DND-41 (cell line): Measurements from ENCODE around the gene LRRC58.

Source experiments
- ATAC-seq: fragments of 200-7000 bp; cut with Tn5 transposase; 3 replicates; pipeline ENCODE4 v1.9.1; 2021; ENCODE audit warnings: low read depth; ENCODE audit not compliant: insufficient read depth
- DNase-seq: peaks from one replicate; pipeline ENCODE4 v3.0.0-alpha.2; 2020
- H2AFZ ChIP-seq: 2 replicates; pipeline ENCODE4 v1.6.0; 2012; ENCODE audit warnings: low read depth, low read length
- H3K27ac ChIP-seq: 2 replicates; pipeline ENCODE4 v1.5.1; 2012; ENCODE audit warnings: low read length, inconsistent platforms
- H3K27me3 ChIP-seq: fragments of 200-600 bp; sonication (generic); 2 replicates; pipeline ENCODE4 v1.6.0; 2012; ENCODE audit warnings: low read length, mild to moderate bottlenecking, inconsistent platforms; ENCODE audit not compliant: insufficient read depth, poor library complexity
- H3K36me3 ChIP-seq: 2 replicates; pipeline ENCODE4 v1.5.1; 2012; ENCODE audit warnings: low read length, inconsistent platforms; ENCODE audit not compliant: insufficient read depth
- H3K4me1 ChIP-seq: 2 replicates; pipeline ENCODE4 v1.5.1; 2012; ENCODE audit warnings: mild to moderate bottlenecking, low read length; ENCODE audit not compliant: insufficient read depth
- H3K4me2 ChIP-seq: 2 replicates; pipeline ENCODE4 v1.6.0; 2012; ENCODE audit warnings: mild to moderate bottlenecking, moderate library complexity, low read length, inconsistent platforms; ENCODE audit not compliant: insufficient read depth
- H3K4me3 ChIP-seq, 2 experiments: fragments of 200-600 bp in 1 of 2; shearing (Covaris generic) in 1 of 2; 2 replicates each; pipeline ENCODE4 v1.5.1; 2012 to 2016; ENCODE audit warnings: inconsistent platforms in 2 of 2, low read length in 2 of 2, mild to moderate bottlenecking in 2 of 2, low read depth in 1 of 2, moderate library complexity in 1 of 2
- H3K79me2 ChIP-seq: 2 replicates; pipeline ENCODE4 v1.6.0; 2012; ENCODE audit warnings: low read length, inconsistent platforms; ENCODE audit not compliant: insufficient read depth
- H3K9ac ChIP-seq: 2 replicates; pipeline ENCODE4 v1.6.0; 2012; ENCODE audit warnings: low read depth, mild to moderate bottlenecking, inconsistent platforms, low read length, moderate library complexity
- H3K9me3 ChIP-seq: 2 replicates; pipeline ENCODE4 v1.5.1; 2012; ENCODE audit warnings: low read length, moderate library complexity, mild to moderate bottlenecking, inconsistent platforms; ENCODE audit not compliant: insufficient read depth, severe bottlenecking
- H4K20me1 ChIP-seq: 2 replicates; pipeline ENCODE4 v1.6.0; 2012; ENCODE audit warnings: low read length; ENCODE audit not compliant: insufficient read depth
- EZH2 ChIP-seq: IDR thresholded peaks from 3 replicates; pipeline ENCODE4 v1.6.1; 2012; ENCODE audit warnings: borderline replicate concordance, low read depth, mild to moderate bottlenecking, moderate library complexity, low read length, inconsistent platforms; ENCODE audit not compliant: severe bottlenecking
- TF ChIP-seq, protein P1 (sequence below): IDR thresholded peaks from 2 replicates; pipeline ENCODE4 v1.5.1; 2012; ENCODE audit warnings: borderline replicate concordance, low read length, moderate library complexity, mild to moderate bottlenecking; ENCODE audit not compliant: poor library complexity, severe bottlenecking; ENCODE audit errors: extremely low read depth

LRRC58 gene

DNA sequence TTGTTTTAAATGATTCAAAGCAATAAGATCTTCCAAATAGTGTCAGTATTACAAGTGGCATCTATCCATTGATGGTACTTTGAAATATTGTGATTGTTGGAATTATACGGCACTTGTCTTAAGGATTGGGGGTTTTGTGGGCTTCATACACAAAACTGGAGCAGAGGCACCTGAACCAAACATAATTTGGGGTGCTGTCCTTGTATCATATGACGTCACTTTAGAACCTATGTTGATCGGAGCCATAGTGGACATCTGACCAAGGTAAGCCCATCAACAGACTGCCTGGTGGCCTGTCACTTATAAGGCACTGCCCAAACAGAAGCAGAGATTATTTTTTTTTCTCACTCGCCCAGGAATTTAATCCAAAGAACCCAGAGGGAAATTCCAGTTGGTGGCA, 2.9 kb upstream of the LRRC58 start:
- ATAC-seq (no peak), DNase-seq (no peak)
- peaks cover 21% of the 10 kb centered on the region for H3K4me1 ChIP-seq
- H3K9ac ChIP-seq: no peak overlapping the region
- no peak overlapping the region for H3K4me2 ChIP-seq
- no peak overlapping the region for H3K27ac ChIP-seq
- H3K79me2 ChIP-seq: peaks cover 25% of the 10 kb centered on the region
- no peak overlapping the region for H3K4me3 ChIP-seq
- H2AFZ ChIP-seq: no peak overlapping the region
- no peaks in the 10 kb centered on the region for H3K9me3 ChIP-seq
- H3K27me3 ChIP-seq: peaks cover 3% of the 10 kb centered on the region
- H3K36me3 ChIP-seq: peaks cover 1% of the 10 kb centered on the region
- TF ChIP-seq, protein P1, sequence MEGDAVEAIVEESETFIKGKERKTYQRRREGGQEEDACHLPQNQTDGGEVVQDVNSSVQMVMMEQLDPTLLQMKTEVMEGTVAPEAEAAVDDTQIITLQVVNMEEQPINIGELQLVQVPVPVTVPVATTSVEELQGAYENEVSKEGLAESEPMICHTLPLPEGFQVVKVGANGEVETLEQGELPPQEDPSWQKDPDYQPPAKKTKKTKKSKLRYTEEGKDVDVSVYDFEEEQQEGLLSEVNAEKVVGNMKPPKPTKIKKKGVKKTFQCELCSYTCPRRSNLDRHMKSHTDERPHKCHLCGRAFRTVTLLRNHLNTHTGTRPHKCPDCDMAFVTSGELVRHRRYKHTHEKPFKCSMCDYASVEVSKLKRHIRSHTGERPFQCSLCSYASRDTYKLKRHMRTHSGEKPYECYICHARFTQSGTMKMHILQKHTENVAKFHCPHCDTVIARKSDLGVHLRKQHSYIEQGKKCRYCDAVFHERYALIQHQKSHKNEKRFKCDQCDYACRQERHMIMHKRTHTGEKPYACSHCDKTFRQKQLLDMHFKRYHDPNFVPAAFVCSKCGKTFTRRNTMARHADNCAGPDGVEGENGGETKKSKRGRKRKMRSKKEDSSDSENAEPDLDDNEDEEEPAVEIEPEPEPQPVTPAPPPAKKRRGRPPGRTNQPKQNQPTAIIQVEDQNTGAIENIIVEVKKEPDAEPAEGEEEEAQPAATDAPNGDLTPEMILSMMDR: no peak
- TF ChIP-seq EZH2: no peak
- H4K20me1 ChIP-seq: peaks cover 10% of the 10 kb centered on the region; the same call in 1 of the 2 replicates

- DNase-seq (no peak), ATAC-seq (no peak)
- TF ChIP-seq EZH2: no peak
- TF ChIP-seq, protein P1: no peak
- H4K20me1 ChIP-seq: peaks cover 26% of the 10 kb centered on the region; the same call in 1 of the 2 replicates
- peak overlapping the region; percentile 72; the same call in 1 of the 2 replicates for H3K4me2 ChIP-seq
- H3K27me3 ChIP-seq: peaks cover 3% of the 10 kb centered on the region
- H3K4me1 ChIP-seq: peaks cover 36% of the 10 kb centered on the region
- H3K27ac ChIP-seq: no peak overlapping the region
- H3K9me3 ChIP-seq: no peaks in the 10 kb centered on the region
- H3K4me3 ChIP-seq: no peak overlapping the region
- no peak overlapping the region for H3K9ac ChIP-seq
- H2AFZ ChIP-seq: no peak overlapping the region
- H3K79me2 ChIP-seq: peaks cover 40% of the 10 kb centered on the region
- peaks cover 17% of the 10 kb centered on the region for H3K36me3 ChIP-seq
These were observed 1.3 kb upstream of the LRRC58 start for GRCh38 chr3:120350401-120350941.

DNA sequence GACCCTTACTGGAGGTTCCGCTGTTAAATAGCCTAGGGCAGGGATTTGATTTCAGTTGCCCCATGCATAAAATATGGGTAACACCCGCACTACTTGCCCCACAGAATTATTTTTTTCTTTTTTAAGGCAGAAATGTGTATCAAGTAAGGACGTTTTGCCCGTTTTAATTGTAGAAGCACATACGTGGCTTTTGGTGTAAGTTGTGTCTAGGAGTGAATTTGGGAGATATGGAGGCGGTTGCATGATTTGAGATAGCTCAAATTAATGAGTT, 636 bp upstream of the LRRC58 start:
- no peaks in the 10 kb centered on the region for H3K9me3 ChIP-seq
- peak overlapping the region; percentile 96 for H2AFZ ChIP-seq

More for the DNA sequence above, 636 bp upstream of the LRRC58 start:
- Histone ChIP-seq H3K27ac (peak overlapping the region; percentile 93), H3K4me1 (peaks cover 43% of the 10 kb centered on the region), H3K4me3 (peak overlapping the region; percentile 47 to 74), H3K27me3 (peaks cover 3% of the 10 kb centered on the region), H3K9ac (peak overlapping the region; percentile 92), H3K4me2 (peak overlapping the region; percentile 72), H3K79me2 (peaks cover 47% of the 10 kb centered on the region), H3K36me3 (peaks cover 21% of the 10 kb centered on the region), H4K20me1 (peaks cover 33% of the 10 kb centered on the region; the same call in 1 of the 2 replicates)
- DNase-seq: no peak
- no peak for TF ChIP-seq EZH2
- TF ChIP-seq, protein P1: no peak
- no peak for ATAC-seq
